HUES48 (cell line): ENCODE data around the gene USP53.

Experiments used
- H3K27ac ChIP-seq: one replicate; pipeline ENCODE4 v1.7.0; 2013; ENCODE audit warnings: low read depth, low read length, inconsistent platforms
- H3K27me3 ChIP-seq: 2 replicates; pipeline ENCODE4 v1.6.1; 2013; ENCODE audit warnings: mild to moderate bottlenecking, low read length; ENCODE audit not compliant: control insufficient read depth, insufficient read depth
- H3K36me3 ChIP-seq: 2 replicates; pipeline ENCODE4 v1.6.1; 2013; ENCODE audit warnings: low read length; ENCODE audit not compliant: control insufficient read depth, insufficient read depth
- H3K4me1 ChIP-seq: 2 replicates; pipeline ENCODE4 v1.6.1; 2013; ENCODE audit warnings: mild to moderate bottlenecking, low read length; ENCODE audit not compliant: control insufficient read depth, insufficient read depth
- H3K4me3 ChIP-seq: 2 replicates; pipeline ENCODE4 v1.5.1; 2013; ENCODE audit warnings: mild to moderate bottlenecking, low read depth, low read length
- H3K9ac ChIP-seq: 2 replicates; pipeline ENCODE4 v1.6.1; 2013; ENCODE audit warnings: mild to moderate bottlenecking, low read depth, low read length, moderate library complexity
- H3K9me3 ChIP-seq: 2 replicates; pipeline ENCODE4 v1.6.1; 2013; ENCODE audit warnings: low read length; ENCODE audit not compliant: control insufficient read depth, insufficient read depth

The USP53 gene

GRCh38 chr4:119296356-119296755 lies 83.8 kb downstream of the USP53 start:
- peaks cover 49% of the 10 kb centered on the region for H3K36me3 ChIP-seq

GRCh38 chr4:119297795-119298194 lies 85.3 kb downstream of the USP53 start:
- Histone ChIP-seq H3K4me3 (no peak overlapping the region), H3K36me3 (peaks cover 38% of the 10 kb centered on the region)

More at GRCh38 chr4:119296356-119296755, 83.8 kb downstream of the USP53 start:
- no peak overlapping the region for H3K27ac ChIP-seq
- H3K4me3 ChIP-seq = no peak overlapping the region
- no peaks in the 10 kb centered on the region for H3K9me3 ChIP-seq
- H3K27me3 ChIP-seq = no peaks in the 10 kb centered on the region
- H3K9ac ChIP-seq = no peak overlapping the region
- H3K4me1 ChIP-seq = peaks cover 12% of the 10 kb centered on the region

GRCh38 chr4:119299260-119299671 lies 86.8 kb downstream of the USP53 start:
- peaks cover 26% of the 10 kb centered on the region for H3K36me3 ChIP-seq
- peak overlapping the region; percentile 97 for H3K4me3 ChIP-seq
- no peaks in the 10 kb centered on the region for H3K9me3 ChIP-seq
- peak overlapping the region; percentile 79 for H3K27ac ChIP-seq
- no peaks in the 10 kb centered on the region for H3K27me3 ChIP-seq
- H3K4me1 ChIP-seq = peaks cover 12% of the 10 kb centered on the region
- H3K9ac ChIP-seq = peak overlapping the region; percentile 15; the same call in 1 of the 2 replicates

More at GRCh38 chr4:119297795-119298194, 85.3 kb downstream of the USP53 start:
- Histone ChIP-seq H3K9ac (no peak overlapping the region), H3K4me1 (peaks cover 12% of the 10 kb centered on the region), H3K27me3 (no peaks in the 10 kb centered on the region), H3K27ac (no peak overlapping the region), H3K9me3 (no peaks in the 10 kb centered on the region)

GRCh38 chr4:119299741-119300100 lies 87.2 kb downstream of the USP53 start:
- H3K9ac ChIP-seq = peak overlapping the region; percentile 78
- peaks cover 12% of the 10 kb centered on the region for H3K4me1 ChIP-seq
- no peaks in the 10 kb centered on the region for H3K9me3 ChIP-seq
- peak overlapping the region; percentile 97 for H3K4me3 ChIP-seq
- no peaks in the 10 kb centered on the region for H3K27me3 ChIP-seq
- H3K27ac ChIP-seq = peak overlapping the region; percentile 79
- H3K36me3 ChIP-seq = peaks cover 24% of the 10 kb centered on the region

- Histone ChIP-seq H3K4me1 (peaks cover 12% of the 10 kb centered on the region), H3K36me3 (peaks cover 21% of the 10 kb centered on the region), H3K27me3 (no peaks in the 10 kb centered on the region), H3K27ac (peak overlapping the region; percentile 79), H3K4me3 (peak overlapping the region; percentile 97), H3K9me3 (no peaks in the 10 kb centered on the region), H3K9ac (peak overlapping the region; percentile 78)
These were observed 87.8 kb downstream of the USP53 start for GRCh38 chr4:119300101-119300978.

- H3K9me3 ChIP-seq = no peaks in the 10 kb centered on the region
- H3K36me3 ChIP-seq = peaks cover 13% of the 10 kb centered on the region
- H3K27me3 ChIP-seq = no peaks in the 10 kb centered on the region
- no peak overlapping the region for H3K27ac ChIP-seq
- no peak overlapping the region for H3K4me3 ChIP-seq
- H3K4me1 ChIP-seq = peaks cover 8% of the 10 kb centered on the region
- H3K9ac ChIP-seq = no peak overlapping the region
These were observed 89.7 kb downstream of the USP53 start for GRCh38 chr4:119302073-119302832.

- Histone ChIP-seq H3K9ac (no peak overlapping the region), H3K27me3 (no peaks in the 10 kb centered on the region), H3K27ac (no peak overlapping the region), H3K4me3 (no peak overlapping the region), H3K4me1 (peaks cover 6% of the 10 kb centered on the region), H3K9me3 (no peaks in the 10 kb centered on the region), H3K36me3 (no peaks in the 10 kb centered on the region)
These were observed 91.2 kb downstream of the USP53 start for GRCh38 chr4:119303587-119304305.

GRCh38 chr4:119304431-119304830 lies 91.9 kb downstream of the USP53 start:
- no peak overlapping the region for H3K4me3 ChIP-seq
- H3K27ac ChIP-seq = no peak overlapping the region
- no peak overlapping the region for H3K9ac ChIP-seq
- no peaks in the 10 kb centered on the region for H3K4me1 ChIP-seq
- H3K36me3 ChIP-seq = no peaks in the 10 kb centered on the region
- no peaks in the 10 kb centered on the region for H3K27me3 ChIP-seq
- no peaks in the 10 kb centered on the region for H3K9me3 ChIP-seq

GRCh38 chr4:119307606-119308005 lies 95.1 kb downstream of the USP53 start:
- Histone ChIP-seq H3K4me1 (no peaks in the 10 kb centered on the region), H3K36me3 (no peaks in the 10 kb centered on the region), H3K9me3 (no peaks in the 10 kb centered on the region), H3K4me3 (no peak overlapping the region), H3K9ac (no peak overlapping the region), H3K27me3 (no peaks in the 10 kb centered on the region), H3K27ac (no peak overlapping the region)

- no peaks in the 10 kb centered on the region for H3K36me3 ChIP-seq
- H3K27me3 ChIP-seq = no peaks in the 10 kb centered on the region
- H3K4me1 ChIP-seq = peaks cover 8% of the 10 kb centered on the region; the same call in 1 of the 2 replicates
- no peak overlapping the region for H3K27ac ChIP-seq
- H3K9ac ChIP-seq = no peak overlapping the region
- no peaks in the 10 kb centered on the region for H3K9me3 ChIP-seq
- H3K4me3 ChIP-seq = no peak overlapping the region
These were observed 98.3 kb downstream of the USP53 start for GRCh38 chr4:119310826-119311225.
